ENCODE results near the gene SARS2.

DNA sequence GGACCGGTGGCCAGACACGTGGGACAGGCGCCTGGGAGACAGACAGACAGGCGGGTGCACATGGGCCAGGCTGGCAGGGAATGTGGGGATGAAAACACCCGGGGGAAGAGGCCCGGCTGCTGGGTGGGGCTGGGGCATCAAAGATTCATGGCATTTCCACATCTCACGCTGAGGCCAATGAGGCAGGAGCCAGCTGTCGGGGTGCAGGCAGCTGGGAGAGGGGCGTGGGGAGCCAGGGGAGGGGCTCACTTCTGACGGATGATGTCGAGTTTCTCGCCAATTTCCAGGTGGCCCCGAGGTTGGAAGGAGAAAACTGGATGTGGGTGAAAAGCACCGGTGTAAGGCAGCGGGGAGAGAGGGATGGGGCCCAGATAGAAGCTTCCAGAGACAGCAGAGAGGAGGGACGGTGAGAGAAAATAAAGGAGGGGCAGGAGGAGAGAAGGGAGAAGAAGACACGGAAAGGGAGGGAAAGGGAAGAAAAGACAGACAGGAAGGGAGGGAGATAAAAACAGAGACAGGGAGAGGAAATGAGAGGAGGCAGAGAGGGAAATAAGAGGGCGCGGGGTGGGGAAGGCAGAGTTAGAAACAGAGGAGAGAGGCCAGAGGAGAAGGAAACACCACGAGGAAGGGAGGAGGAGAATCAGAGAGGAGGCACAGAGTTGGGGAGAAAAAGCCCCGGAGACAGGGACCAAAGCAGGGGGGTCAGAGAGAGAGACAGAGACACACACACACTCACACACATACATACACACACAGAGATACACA lies 10.5 kb downstream of the SARS2 start:
- TF ChIP-seq CTCF (IDR thresholded peaks at IDR 0.05), result no peak
- no peak for TF ChIP-seq FOXP1 (CRISPR knock-in tag; IDR thresholded peaks at IDR 0.05; ENCODE audit: borderline replicate concordance)
- TF ChIP-seq IRF2 (CRISPR knock-in tag; IDR thresholded peaks at IDR 0.05; ENCODE audit: borderline replicate concordance, low read depth), result no peak
- TF ChIP-seq GABPB1 (CRISPR knock-in tag; IDR thresholded peaks at IDR 0.05), result no peak
- no peak for TF ChIP-seq MLX (CRISPR knock-in tag; IDR thresholded peaks at IDR 0.05)
- no peak for TF ChIP-seq STAT6 (CRISPR knock-in tag; conservative IDR thresholded peaks at IDR 0.05; ENCODE audit: low read depth)
- TF ChIP-seq ZNF512 (CRISPR knock-in tag; IDR thresholded peaks at IDR 0.05; ENCODE audit: borderline replicate concordance), result no peak
- no peak for TF ChIP-seq E2F1 (CRISPR knock-in tag; IDR thresholded peaks at IDR 0.05)
- no peak for TF ChIP-seq ZNF263 (CRISPR knock-in tag; IDR thresholded peaks at IDR 0.05; ENCODE audit: low read depth)
- no peak for TF ChIP-seq ZNF121 (CRISPR knock-in tag; IDR thresholded peaks at IDR 0.05)
- no peak for TF ChIP-seq ZSCAN18 (CRISPR knock-in tag; IDR thresholded peaks at IDR 0.05)

Measured in WTC11 (cell line).